ENCODE measurements around the gene ATP5F1B. TPM values are rescaled to one million over a fixed set of nuclear protein-coding genes. Genes with fewer than 3 reads are reported as not detected.

The ATP5F1B gene
- total and polyA plus RNA-seq, 2 of the 13 experiments (the other 11 are each of a cell fraction or from before 2014, with no cell fraction given) = 1,051 to 1,180 TPM

DNA sequence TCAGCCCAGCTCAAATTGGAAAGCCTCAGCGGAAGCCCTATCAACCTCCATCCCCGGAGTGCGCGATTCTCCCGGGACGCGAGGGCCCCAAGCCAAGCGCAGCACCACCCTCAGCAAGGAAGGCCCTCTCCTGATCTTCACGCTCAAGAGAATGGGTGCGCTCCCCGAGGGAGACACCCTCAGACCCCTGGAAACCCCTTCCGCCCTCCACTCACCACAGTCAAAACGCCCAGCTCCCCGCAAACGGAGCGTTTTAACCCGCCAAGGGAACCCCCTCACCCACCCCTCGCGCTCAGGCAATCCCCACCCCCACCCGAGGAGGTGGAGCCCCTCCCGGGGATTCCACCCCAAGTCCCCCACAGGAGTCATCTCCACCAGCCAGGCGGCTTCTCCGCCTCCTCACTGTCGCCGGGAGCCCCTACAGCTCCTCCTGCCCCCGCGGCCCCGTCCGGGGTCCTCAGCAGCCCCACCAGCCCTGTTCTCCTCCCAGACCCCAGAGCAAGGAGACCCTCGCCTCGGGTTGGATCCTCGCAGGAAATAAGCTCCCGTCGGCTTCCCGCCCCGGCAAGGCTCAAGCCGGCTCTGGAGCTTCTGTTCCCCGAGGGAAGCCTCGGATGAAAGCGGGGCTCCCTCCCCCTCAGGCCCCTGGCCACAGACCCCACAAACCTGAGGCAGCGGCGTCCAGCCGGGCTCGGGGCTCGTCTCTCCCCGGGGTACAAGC lies 16.2 kb downstream of the ATP5F1B start (continued):
- TF ChIP-seq CREM (IDR thresholded peaks at IDR 0.05) (peak; percentile 4; the same call in 1 of the 2 replicates), CREM (CRISPR knock-in tag; IDR thresholded peaks at IDR 0.05) (no peak), ZNF234 (CRISPR knock-in tag; conservative IDR thresholded peaks at IDR 0.05) (0 out of 2 replicates have a peak, but pooled peaks have one; percentile 71), ZNF556 (CRISPR knock-in tag; IDR thresholded peaks at IDR 0.05; ENCODE audit: borderline replicate concordance) (no peak), ATRX (CRISPR knock-in tag; IDR thresholded peaks at IDR 0.05; ENCODE audit: borderline replicate concordance) (no peak), HNRNPLL (IDR thresholded peaks at IDR 0.05; ENCODE audit: low read depth, low read length, poor library complexity, severe bottlenecking) (peak; percentile 15), SIN3A (IDR thresholded peaks at IDR 0.05; ENCODE audit: borderline replicate concordance, low read depth, low read length) (peak; percentile 24; the same call in 1 of the 2 replicates), SPEN (CRISPR knock-in tag; IDR thresholded peaks at IDR 0.05; ENCODE audit: low read depth) (peak; percentile 18; the same call in 1 of the 2 replicates), MEIS2 (CRISPR knock-in tag; IDR thresholded peaks at IDR 0.05) (no peak), KDM1A (CRISPR knock-in tag; IDR thresholded peaks at IDR 0.05) (no peak), ZNF546 (CRISPR knock-in tag; conservative IDR thresholded peaks at IDR 0.05) (peak; percentile 36; the same call in 1 of the 2 replicates), SNAI1 (CRISPR knock-in tag; IDR thresholded peaks at IDR 0.05; ENCODE audit: borderline replicate concordance) (0 out of 2 replicates have a peak, but pooled peaks have one; percentile 37), MAZ (IDR thresholded peaks at IDR 0.05; ENCODE audit: borderline replicate concordance, low read depth, low read length) (no peak), MAZ (CRISPR knock-in tag; IDR thresholded peaks at IDR 0.05; ENCODE audit: low read depth) (0 out of 2 replicates have a peak, but pooled peaks have one; percentile 52), HMG20A (CRISPR knock-in tag; IDR thresholded peaks at IDR 0.05; ENCODE audit: borderline replicate concordance) (no peak), ADNP (CRISPR knock-in tag; IDR thresholded peaks at IDR 0.05) (no peak), ZNF629 (CRISPR knock-in tag; conservative IDR thresholded peaks at IDR 0.05) (0 out of 2 replicates have a peak, but pooled peaks have one; percentile 16), KDM3A (CRISPR knock-in tag; IDR thresholded peaks at IDR 0.05; ENCODE audit: low read depth) (no peak)
- TF ChIP-seq, protein P1, sequence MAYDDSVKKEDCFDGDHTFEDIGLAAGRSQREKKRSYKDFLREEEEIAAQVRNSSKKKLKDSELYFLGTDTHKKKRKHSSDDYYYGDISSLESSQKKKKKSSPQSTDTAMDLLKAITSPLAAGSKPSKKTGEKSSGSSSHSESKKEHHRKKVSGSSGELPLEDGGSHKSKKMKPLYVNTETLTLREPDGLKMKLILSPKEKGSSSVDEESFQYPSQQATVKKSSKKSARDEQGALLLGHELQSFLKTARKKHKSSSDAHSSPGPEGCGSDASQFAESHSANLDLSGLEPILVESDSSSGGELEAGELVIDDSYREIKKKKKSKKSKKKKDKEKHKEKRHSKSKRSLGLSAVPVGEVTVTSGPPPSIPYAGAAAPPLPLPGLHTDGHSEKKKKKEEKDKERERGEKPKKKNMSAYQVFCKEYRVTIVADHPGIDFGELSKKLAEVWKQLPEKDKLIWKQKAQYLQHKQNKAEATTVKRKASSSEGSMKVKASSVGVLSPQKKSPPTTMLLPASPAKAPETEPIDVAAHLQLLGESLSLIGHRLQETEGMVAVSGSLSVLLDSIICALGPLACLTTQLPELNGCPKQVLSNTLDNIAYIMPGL (CRISPR knock-in tag; IDR thresholded peaks at IDR 0.05; ENCODE audit: borderline replicate concordance in 1 of 2, low read depth in 1 of 2) = 0 out of 4 replicates have a peak, but pooled peaks of 1 of the 2 experiments have one; percentile 49
- TF ChIP-seq, protein P2, sequence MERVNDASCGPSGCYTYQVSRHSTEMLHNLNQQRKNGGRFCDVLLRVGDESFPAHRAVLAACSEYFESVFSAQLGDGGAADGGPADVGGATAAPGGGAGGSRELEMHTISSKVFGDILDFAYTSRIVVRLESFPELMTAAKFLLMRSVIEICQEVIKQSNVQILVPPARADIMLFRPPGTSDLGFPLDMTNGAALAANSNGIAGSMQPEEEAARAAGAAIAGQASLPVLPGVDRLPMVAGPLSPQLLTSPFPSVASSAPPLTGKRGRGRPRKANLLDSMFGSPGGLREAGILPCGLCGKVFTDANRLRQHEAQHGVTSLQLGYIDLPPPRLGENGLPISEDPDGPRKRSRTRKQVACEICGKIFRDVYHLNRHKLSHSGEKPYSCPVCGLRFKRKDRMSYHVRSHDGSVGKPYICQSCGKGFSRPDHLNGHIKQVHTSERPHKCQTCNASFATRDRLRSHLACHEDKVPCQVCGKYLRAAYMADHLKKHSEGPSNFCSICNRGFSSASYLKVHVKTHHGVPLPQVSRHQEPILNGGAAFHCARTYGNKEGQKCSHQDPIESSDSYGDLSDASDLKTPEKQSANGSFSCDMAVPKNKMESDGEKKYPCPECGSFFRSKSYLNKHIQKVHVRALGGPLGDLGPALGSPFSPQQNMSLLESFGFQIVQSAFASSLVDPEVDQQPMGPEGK (CRISPR knock-in tag; IDR thresholded peaks at IDR 0.05) = 0 out of 2 replicates have a peak, but pooled peaks have one; percentile 6
- TF ChIP-seq, protein P3, sequence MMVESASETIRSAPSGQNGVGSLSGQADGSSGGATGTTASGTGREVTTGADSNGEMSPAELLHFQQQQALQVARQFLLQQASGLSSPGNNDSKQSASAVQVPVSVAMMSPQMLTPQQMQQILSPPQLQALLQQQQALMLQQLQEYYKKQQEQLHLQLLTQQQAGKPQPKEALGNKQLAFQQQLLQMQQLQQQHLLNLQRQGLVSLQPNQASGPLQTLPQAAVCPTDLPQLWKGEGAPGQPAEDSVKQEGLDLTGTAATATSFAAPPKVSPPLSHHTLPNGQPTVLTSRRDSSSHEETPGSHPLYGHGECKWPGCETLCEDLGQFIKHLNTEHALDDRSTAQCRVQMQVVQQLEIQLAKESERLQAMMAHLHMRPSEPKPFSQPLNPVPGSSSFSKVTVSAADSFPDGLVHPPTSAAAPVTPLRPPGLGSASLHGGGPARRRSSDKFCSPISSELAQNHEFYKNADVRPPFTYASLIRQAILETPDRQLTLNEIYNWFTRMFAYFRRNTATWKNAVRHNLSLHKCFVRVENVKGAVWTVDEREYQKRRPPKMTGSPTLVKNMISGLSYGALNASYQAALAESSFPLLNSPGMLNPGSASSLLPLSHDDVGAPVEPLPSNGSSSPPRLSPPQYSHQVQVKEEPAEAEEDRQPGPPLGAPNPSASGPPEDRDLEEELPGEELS (CRISPR knock-in tag; IDR thresholded peaks at IDR 0.05) = peak; percentile 11; the same call in 1 of the 2 replicates

Data from HepG2 (cell line).